Naive thymus-derived CD4-positive, alpha-beta T cell (primary cell): ENCODE measurements around the gene LMAN1. TPM values are rescaled to one million over a fixed set of nuclear protein-coding genes. Genes with fewer than 3 reads are reported as not detected.

Experiments used
- ATAC-seq: fragments of 150-1000 bp; cut with Tn5 transposase; 2 replicates; pipeline ENCODE4 v1.10.0; 2021; ENCODE audit warnings: mild to moderate bottlenecking, moderate library complexity
- CTCF ChIA-PET: fragments of 350-600 bp; sonication (Branson Sonifier 250); formaldehyde crosslinking; loops from one replicate; lab custom pipeline; 2021; ENCODE audit warnings: antibody characterized with exemption; lab: Charles Lee
- POLR2A ChIA-PET: fragments of 350-600 bp; sonication (Branson Sonifier 250); formaldehyde crosslinking; loops from one replicate; lab custom pipeline; 2021; ENCODE audit warnings: antibody characterized with exemption, inconsistent platforms; lab: Charles Lee
- DNase-seq, 9 donors: peaks; one replicate each; pipeline versions ENCODE4 v3.0.0 to v3.0.0-alpha.2; 2020 to 2022; ENCODE audit warnings: mixed read lengths in 1 of 9
- H3K27ac ChIP-seq: one replicate; pipeline ENCODE4 v1.7.0; 2013; ENCODE audit warnings: mild to moderate bottlenecking, low read depth, low read length, moderate library complexity
- H3K27me3 ChIP-seq, 2 donors: one replicate each; pipeline ENCODE4 v1.7.0; 2013; ENCODE audit warnings: low read length in 2 of 2, mild to moderate bottlenecking in 2 of 2, moderate library complexity in 2 of 2; ENCODE audit not compliant: control insufficient read depth in 2 of 2, insufficient read depth in 2 of 2
- H3K36me3 ChIP-seq, 3 experiments: 1 replicate in 2 of 3; 2 replicates in 1 of 3; pipeline ENCODE4 v1.7.0; 2013; ENCODE audit warnings: low read length in 3 of 3, mild to moderate bottlenecking in 3 of 3, moderate library complexity in 1 of 3; ENCODE audit not compliant: insufficient read depth in 3 of 3, control insufficient read depth in 2 of 3
- H3K4me1 ChIP-seq, 2 donors: one replicate each; pipeline ENCODE4 v1.7.0; 2013; ENCODE audit warnings: low read length in 2 of 2, mild to moderate bottlenecking in 2 of 2, moderate library complexity in 1 of 2; ENCODE audit not compliant: control insufficient read depth in 2 of 2, insufficient read depth in 2 of 2
- H3K4me3 ChIP-seq: 2 replicates; pipeline ENCODE4 v1.7.0; 2013; ENCODE audit warnings: mild to moderate bottlenecking, low read length
- H3K9me3 ChIP-seq, 3 experiments: 1 replicate in 2 of 3; 2 replicates in 1 of 3; pipeline ENCODE4 v1.7.0; 2013; ENCODE audit warnings: low read length in 3 of 3; ENCODE audit not compliant: control insufficient read depth in 2 of 3
- H3K27ac Mint-ChIP-seq, 9 donors: one replicate each; pipeline ENCODE4 v1.8.0; 2020 to 2022; ENCODE audit warnings: mixed read lengths in 9 of 9, mild to moderate bottlenecking in 8 of 9, moderate library complexity in 5 of 9, inconsistent platforms in 2 of 9
- H3K27me3 Mint-ChIP-seq, 5 donors: one replicate each; pipeline ENCODE4 v1.8.0; 2021 to 2022; ENCODE audit warnings: mixed read lengths in 5 of 5, mild to moderate bottlenecking in 1 of 5
- H3K36me3 Mint-ChIP-seq, 5 donors: one replicate each; pipeline ENCODE4 v1.8.0; 2020 to 2022; ENCODE audit warnings: mixed read lengths in 5 of 5, mild to moderate bottlenecking in 3 of 5, inconsistent platforms in 1 of 5
- H3K4me1 Mint-ChIP-seq, 7 donors: one replicate each; pipeline ENCODE4 v1.8.0; 2020 to 2022; ENCODE audit warnings: mixed read lengths in 7 of 7, mild to moderate bottlenecking in 3 of 7, inconsistent platforms in 1 of 7
- H3K4me3 Mint-ChIP-seq, 10 donors: one replicate each; pipeline ENCODE4 v1.8.0; 2020 to 2022; ENCODE audit warnings: mild to moderate bottlenecking in 10 of 10, mixed read lengths in 10 of 10, moderate library complexity in 6 of 10, inconsistent platforms in 2 of 10
- H3K9me3 Mint-ChIP-seq, 11 donors: one replicate each; pipeline ENCODE4 v1.8.0; 2020 to 2022; ENCODE audit warnings: mixed read lengths in 11 of 11, mild to moderate bottlenecking in 4 of 11, inconsistent platforms in 1 of 11, moderate library complexity in 1 of 11
- intact Hi-C, 2 donors: fragments of 100-400 bp; cut with micrococcal nuclease; formaldehyde crosslinking; loops; one replicate each; pipeline ENCODE4 v1.15.1; 2023
- polyA plus RNA-seq, 2 donors: library from polyadenylated mRNA; unstranded; fragments of 300-500 nt; fragmentation: Illumina TruSeq; gene quantifications; one replicate each; pipeline ENCODE4 v1.2.3, GENCODE V29; 2021
- total RNA-seq, 6 experiments: library from RNA in 5 of 6; stranded (reverse) in 5 of 6; gene quantifications; 1 replicate in 5 of 6; 2 replicates in 1 of 6; pipeline ENCODE4 v1.2.3 and lab custom pipeline; 2021 to 2026

LMAN1 gene
- total and polyA plus RNA-seq, 7 experiments from 2014 or later, result 21.6 to 120 (median 38.9) TPM

DNA sequence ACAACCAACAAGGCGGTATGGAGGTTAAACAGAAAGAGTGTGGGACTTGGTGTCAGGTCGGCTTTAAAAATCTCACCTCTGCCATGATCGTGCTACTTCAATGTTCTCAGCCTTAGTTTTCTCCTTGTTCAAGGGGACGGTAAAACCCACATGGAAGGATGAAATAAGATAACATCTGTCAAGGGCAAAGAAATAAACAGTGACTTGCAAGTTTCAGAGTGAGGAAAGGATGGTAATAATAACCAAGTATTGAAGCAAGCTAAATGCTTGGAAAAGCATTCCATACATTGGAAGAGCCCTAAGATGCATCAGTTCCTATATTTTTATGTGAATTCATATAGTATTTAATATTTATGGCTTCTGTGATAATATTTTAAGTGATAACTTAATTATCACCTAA, 29.8 kb upstream of the LMAN1 start:
- no peak overlapping the region for H3K27ac ChIP-seq
- H3K4me3 Mint-ChIP-seq, result no peak overlapping the region
- H3K4me1 Mint-ChIP-seq, result no peaks in the 10 kb centered on the region
- ChIA-PET POLR2A (no interaction called here), CTCF (no interaction called here)
- H3K36me3 Mint-ChIP-seq, result no peaks in the 10 kb centered on the region
- H3K9me3 Mint-ChIP-seq, result no peaks in the 10 kb centered on the region
- H3K27me3 Mint-ChIP-seq, result peaks cover 8 to 20% (median 14%) of the 10 kb centered on the region in 5 donors
- H3K27ac Mint-ChIP-seq, result no peak overlapping the region
- no peak for DNase-seq
- intact Hi-C loops, result no loop called here
- H3K36me3 ChIP-seq, result no peaks in the 10 kb centered on the region
- no peaks in the 10 kb centered on the region for H3K27me3 ChIP-seq
- no peak overlapping the region for H3K4me3 ChIP-seq
- no peak for ATAC-seq
- no peaks in the 10 kb centered on the region for H3K9me3 ChIP-seq
- H3K4me1 ChIP-seq, result no peaks in the 10 kb centered on the region

DNA sequence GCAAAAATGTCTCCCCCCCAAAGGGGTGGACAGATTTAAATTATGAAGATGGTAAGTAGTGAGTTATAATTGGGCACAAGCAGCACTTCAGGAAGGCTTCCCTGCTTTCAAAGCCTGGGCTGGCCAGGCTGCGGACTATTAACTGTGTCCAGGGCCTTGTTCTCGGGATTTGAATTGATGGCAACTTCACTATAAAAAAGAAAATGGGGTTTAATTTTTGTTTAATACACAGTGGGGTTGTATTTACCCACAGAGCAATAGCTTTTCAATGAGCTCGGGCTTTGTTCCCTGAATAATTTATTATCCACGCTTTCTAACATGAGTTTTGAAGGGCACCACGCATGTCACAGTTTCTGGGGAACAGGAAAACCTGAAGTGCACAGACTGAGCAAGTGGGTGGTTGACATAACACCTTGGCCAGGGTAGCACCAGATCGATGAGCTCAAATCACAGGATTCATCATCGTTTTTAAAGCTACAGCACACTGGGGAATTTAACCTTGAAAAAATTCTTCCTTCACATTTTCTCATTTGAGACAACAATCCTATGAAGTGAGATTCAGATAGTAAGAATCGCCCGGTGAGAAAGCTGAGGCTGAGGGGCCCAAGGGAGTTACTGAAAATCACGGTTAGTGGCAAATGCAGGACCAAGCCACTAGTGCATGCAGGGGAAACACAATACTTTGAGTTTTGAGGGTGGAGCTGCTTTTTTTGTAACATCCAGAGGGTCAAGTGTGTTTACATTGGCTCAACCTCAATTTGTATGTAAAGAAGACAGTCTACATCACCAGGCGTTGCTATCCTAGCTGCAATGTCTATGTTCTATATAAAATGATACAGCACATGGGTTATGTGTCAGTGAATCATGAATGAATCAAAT, 28.9 kb upstream of the LMAN1 start:
- Histone ChIP-seq H3K4me1 (no peaks in the 10 kb centered on the region), H3K36me3 (no peaks in the 10 kb centered on the region), H3K27ac (no peak overlapping the region), H3K9me3 (no peaks in the 10 kb centered on the region), H3K4me3 (no peak overlapping the region), H3K27me3 (no peaks in the 10 kb centered on the region)
- H3K27me3 Mint-ChIP-seq, result peaks cover 8 to 16% (median 8%) of the 10 kb centered on the region in 5 donors
- DNase-seq (no peak), ATAC-seq (no peak)
- H3K4me3 Mint-ChIP-seq, result no peak overlapping the region
- CTCF ChIA-PET, result interaction anchor here (1.2 to 1.3 kb wide), 2 partner anchors 12 to 14 kb away, joined by 3 read pairs; no protein-coding TSS in a partner anchor
- POLR2A ChIA-PET, result no interaction called here
- H3K27ac Mint-ChIP-seq, result no peak overlapping the region
- intact Hi-C loops, result no loop called here
- no peaks in the 10 kb centered on the region for H3K9me3 Mint-ChIP-seq
- no peaks in the 10 kb centered on the region for H3K4me1 Mint-ChIP-seq
- no peaks in the 10 kb centered on the region for H3K36me3 Mint-ChIP-seq

DNA sequence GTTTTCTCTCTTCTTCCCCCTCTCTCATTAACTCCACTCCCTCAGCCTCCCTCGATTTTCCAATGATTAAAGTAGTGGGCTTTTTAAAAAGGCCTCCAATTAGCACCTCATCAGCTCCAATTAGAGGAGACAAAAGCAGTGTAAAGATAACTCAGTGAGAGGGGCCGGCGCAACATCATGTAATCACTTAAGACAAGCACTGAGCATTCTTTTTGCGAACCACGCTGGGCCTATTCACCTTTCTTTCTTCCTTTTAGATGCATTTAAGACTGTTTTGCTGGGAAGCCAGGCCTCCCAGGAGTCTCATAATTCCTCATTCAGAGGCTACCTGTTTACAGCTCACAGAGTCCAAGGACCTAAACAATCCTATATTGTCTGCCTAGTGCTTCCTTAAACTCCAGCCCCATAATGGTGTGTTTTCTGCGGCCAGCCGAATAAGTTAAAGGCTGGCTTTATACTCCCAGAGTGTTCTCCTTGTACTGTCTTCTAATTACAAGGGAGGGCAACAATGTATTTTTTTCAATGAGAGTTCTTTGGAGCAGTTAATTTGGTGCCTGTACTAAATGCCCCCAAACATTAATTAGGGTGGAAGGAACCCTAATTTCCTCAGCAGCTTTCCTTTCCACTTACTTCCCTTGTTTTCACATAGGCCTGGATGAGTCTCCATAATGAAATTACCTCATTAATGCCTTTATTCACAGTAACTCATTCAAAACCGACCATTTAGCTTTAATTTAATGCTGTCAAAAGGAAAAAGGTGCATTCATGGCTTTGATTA, 28.0 kb upstream of the LMAN1 start:
- Mint-ChIP-seq H3K36me3 (no peaks in the 10 kb centered on the region), H3K9me3 (no peaks in the 10 kb centered on the region), H3K27me3 (peaks cover under 1 to 13% (median 1%) of the 10 kb centered on the region in 5 donors), H3K4me1 (no peaks in the 10 kb centered on the region), H3K4me3 (no peak overlapping the region), H3K27ac (no peak overlapping the region)
- no peaks in the 10 kb centered on the region for H3K36me3 ChIP-seq
- no peak overlapping the region for H3K27ac ChIP-seq
- ChIA-PET POLR2A (no interaction called here), CTCF (interaction anchor here (1.2 to 1.3 kb wide), 2 partner anchors 11 to 15 kb away, joined by 3 read pairs; no protein-coding TSS in a partner anchor)
- no peaks in the 10 kb centered on the region for H3K4me1 ChIP-seq
- no peaks in the 10 kb centered on the region for H3K27me3 ChIP-seq
- H3K9me3 ChIP-seq, result no peaks in the 10 kb centered on the region
- no peak for ATAC-seq
- DNase-seq, result no peak
- intact Hi-C loops, result no loop called here
- H3K4me3 ChIP-seq, result no peak overlapping the region

DNA sequence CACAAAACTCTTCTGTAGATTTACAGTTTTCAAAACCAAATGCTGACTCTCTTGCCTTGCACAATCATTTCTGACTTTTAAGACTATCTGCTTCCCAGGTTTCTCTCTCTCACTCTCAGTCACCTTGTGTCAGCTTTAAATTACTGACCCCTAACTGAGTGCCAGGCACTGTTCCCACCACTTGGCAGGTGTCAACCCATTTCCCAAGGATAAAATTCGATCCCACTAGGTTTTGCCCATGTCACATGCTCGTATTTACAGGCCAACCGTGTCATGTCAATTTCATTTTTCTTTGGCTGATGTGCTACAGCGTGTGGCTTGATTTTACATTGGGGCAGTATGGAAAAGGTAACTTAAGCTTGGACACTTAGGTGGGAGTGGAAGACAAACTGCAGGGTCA, 26.1 kb upstream of the LMAN1 start:
- Mint-ChIP-seq H3K4me1 (no peaks in the 10 kb centered on the region), H3K36me3 (no peaks in the 10 kb centered on the region), H3K4me3 (no peak overlapping the region), H3K27me3 (peaks cover 0 to 10% (median 3%) of the 10 kb centered on the region in 5 donors), H3K27ac (no peak overlapping the region), H3K9me3 (peaks cover 0 to 1% (median 0%) of the 10 kb centered on the region in 11 donors)
- intact Hi-C loops, result no loop called here
- CTCF ChIA-PET, result no interaction called here
- H3K9me3 ChIP-seq, result no peaks in the 10 kb centered on the region
- H3K27me3 ChIP-seq, result no peaks in the 10 kb centered on the region
- ATAC-seq, result no peak
- no peaks in the 10 kb centered on the region for H3K4me1 ChIP-seq
- no peak overlapping the region for H3K27ac ChIP-seq
- DNase-seq, result no peak
- no peaks in the 10 kb centered on the region for H3K36me3 ChIP-seq
- no peak overlapping the region for H3K4me3 ChIP-seq
- POLR2A ChIA-PET, result no interaction called here

DNA sequence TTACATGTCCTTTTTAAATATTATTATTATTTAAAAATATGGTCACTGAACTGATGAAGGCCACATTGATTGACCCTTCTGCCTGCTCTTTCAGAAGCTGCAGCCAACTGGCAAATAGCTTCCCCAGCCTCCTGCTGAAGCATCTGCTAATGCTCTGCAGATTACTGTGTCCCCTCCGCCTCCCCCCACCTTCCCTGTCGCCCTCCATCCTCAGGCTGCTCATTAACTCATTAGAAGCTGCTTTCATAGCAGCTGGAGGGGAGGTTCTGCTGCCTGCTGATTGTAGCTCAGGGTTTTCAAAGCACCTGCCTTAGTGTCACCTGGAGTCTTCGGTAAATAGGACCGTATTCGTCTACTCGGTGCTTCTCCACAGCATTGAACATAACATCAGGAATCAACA, 24.8 kb upstream of the LMAN1 start:
- Histone ChIP-seq H3K4me3 (no peak overlapping the region), H3K27ac (no peak overlapping the region), H3K36me3 (no peaks in the 10 kb centered on the region), H3K9me3 (no peaks in the 10 kb centered on the region), H3K4me1 (no peaks in the 10 kb centered on the region), H3K27me3 (no peaks in the 10 kb centered on the region)
- no peak for DNase-seq
- Mint-ChIP-seq H3K27me3 (peaks cover 0 to 15% (median 6%) of the 10 kb centered on the region in 5 donors), H3K4me3 (no peak overlapping the region), H3K27ac (no peak overlapping the region), H3K9me3 (peaks cover 0 to 1% (median 0%) of the 10 kb centered on the region in 11 donors), H3K36me3 (no peaks in the 10 kb centered on the region), H3K4me1 (no peaks in the 10 kb centered on the region)
- ATAC-seq, result no peak
- POLR2A ChIA-PET, result no interaction called here
- CTCF ChIA-PET, result no interaction called here
- intact Hi-C loops, result no loop called here

DNA sequence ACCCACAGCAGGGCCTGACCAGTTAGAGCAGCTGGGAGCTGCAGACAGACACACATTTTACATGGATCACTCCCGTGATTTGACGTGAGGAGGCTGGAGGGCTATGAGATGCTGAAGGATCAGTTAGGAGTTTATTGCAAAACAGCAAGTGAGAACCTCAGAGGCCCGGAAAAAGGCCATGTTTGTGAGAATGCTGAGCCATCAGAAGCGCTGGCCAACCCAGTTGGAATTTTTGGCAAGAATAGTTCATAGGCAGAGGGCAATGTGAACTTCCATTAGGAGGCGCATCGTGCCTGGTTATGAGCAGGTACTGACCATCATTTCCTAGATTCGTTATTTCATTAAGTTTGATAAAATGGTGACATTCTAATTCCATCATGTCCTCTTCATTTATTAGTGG, 23.3 kb upstream of the LMAN1 start:
- H3K27me3 Mint-ChIP-seq, result peaks cover 6 to 28% (median 10%) of the 10 kb centered on the region in 5 donors
- Histone ChIP-seq H3K9me3 (no peaks in the 10 kb centered on the region), H3K27ac (no peak overlapping the region), H3K4me1 (no peaks in the 10 kb centered on the region), H3K4me3 (no peak overlapping the region), H3K27me3 (no peaks in the 10 kb centered on the region), H3K36me3 (no peaks in the 10 kb centered on the region)
- H3K36me3 Mint-ChIP-seq, result no peaks in the 10 kb centered on the region
- POLR2A ChIA-PET, result no interaction called here
- no peak overlapping the region for H3K27ac Mint-ChIP-seq
- intact Hi-C loops, result no loop called here
- no peaks in the 10 kb centered on the region for H3K4me1 Mint-ChIP-seq
- H3K9me3 Mint-ChIP-seq, result peaks cover 0 to 1% (median 0%) of the 10 kb centered on the region in 11 donors
- no peak overlapping the region for H3K4me3 Mint-ChIP-seq
- DNase-seq (no peak), ATAC-seq (no peak)
- CTCF ChIA-PET, result no interaction called here
